ENCODE measurements around the gene SNX2.

The SNX2 gene

GRCh38 chr5:122773619-122774018 is 1.3 kb upstream of the SNX2 start:
- no peak for DNase-seq

- DNase-seq = no peak
Measured at GRCh38 chr5:122774519-122774860, 390 bp upstream of the SNX2 start.

- no peak for DNase-seq
Measured at GRCh38 chr5:122775550-122776542, 966 bp downstream of the SNX2 start.

- DNase-seq = no peak
Measured at GRCh38 chr5:122778157-122778556, 3.3 kb downstream of the SNX2 start.

GRCh38 chr5:122779451-122779850 is 4.6 kb downstream of the SNX2 start:
- no peak for DNase-seq

- no peak for DNase-seq
Measured at GRCh38 chr5:122780296-122780695, 5.4 kb downstream of the SNX2 start.

- DNase-seq = no peak
Measured at GRCh38 chr5:122781465-122781864, 6.6 kb downstream of the SNX2 start.

GRCh38 chr5:122785294-122785693 is 10.4 kb downstream of the SNX2 start:
- DNase-seq = no peak

- no peak for DNase-seq
Measured at GRCh38 chr5:122788371-122788770, 13.5 kb downstream of the SNX2 start.

- DNase-seq = no peak
Measured at GRCh38 chr5:122788996-122789395, 14.1 kb downstream of the SNX2 start.

- no peak for DNase-seq
Measured at GRCh38 chr5:122789461-122790171, 14.7 kb downstream of the SNX2 start.

GRCh38 chr5:122790354-122791103 is 15.6 kb downstream of the SNX2 start:
- DNase-seq = no peak

- no peak for DNase-seq
Measured at GRCh38 chr5:122805481-122805880, 30.6 kb downstream of the SNX2 start.

- DNase-seq = no peak
Measured at GRCh38 chr5:122810405-122810804, 35.5 kb downstream of the SNX2 start.

- no peak for DNase-seq
Measured at GRCh38 chr5:122815218-122815767, 40.4 kb downstream of the SNX2 start.

GRCh38 chr5:122816756-122817155 is 41.9 kb downstream of the SNX2 start:
- no peak for DNase-seq

- no peak for DNase-seq
Measured at GRCh38 chr5:122831984-122832383, 57.1 kb downstream of the SNX2 start.

- DNase-seq = no peak
Measured at GRCh38 chr5:122835681-122836080, 60.8 kb downstream of the SNX2 start.

- no peak for DNase-seq
Measured at GRCh38 chr5:122836947-122837346, 62.1 kb downstream of the SNX2 start.

- no peak for DNase-seq
Measured at GRCh38 chr5:122839731-122840130, 64.9 kb downstream of the SNX2 start.

GRCh38 chr5:122842016-122842580 is 67.2 kb downstream of the SNX2 start:
- no peak for DNase-seq

GRCh38 chr5:122844136-122844909 is 69.4 kb downstream of the SNX2 start:
- no peak for DNase-seq

Data from left hindlimb (tissue), 1 donor.